ENCODE data around the gene KIZ.

Gene KIZ

GRCh38 chr20:21272679-21273078, 146.8 kb downstream of the KIZ start:
- Histone ChIP-seq H3K27ac (ENCODE audit: poor library complexity, severe bottlenecking) (no peak overlapping the region), H3K4me3 (ENCODE audit: severe bottlenecking) (no peak overlapping the region), H3K9me3 (ENCODE audit: severe bottlenecking) (no peaks in the 10 kb centered on the region), H3K4me1 (ENCODE audit: insufficient read depth, poor library complexity, severe bottlenecking) (no peaks in the 10 kb centered on the region), H3K36me3 (ENCODE audit: low read depth) (no peaks in the 10 kb centered on the region), H3K27me3 (ENCODE audit: insufficient read depth, poor library complexity, severe bottlenecking) (no peaks in the 10 kb centered on the region)
- no peak for TF ChIP-seq CTCF (IDR thresholded peaks at IDR 0.05; ENCODE audit: poor library complexity, severe bottlenecking)
- ATAC-seq (ENCODE audit: low read depth) (no peak), DNase-seq (ENCODE audit: low spot score) (no peak)

- TF ChIP-seq CTCF (IDR thresholded peaks at IDR 0.05; ENCODE audit: poor library complexity, severe bottlenecking): no peak
Observed at GRCh38 chr20:21273755-21274386, 148.0 kb downstream of the KIZ start.

GRCh38 chr20:21278829-21279228, 152.9 kb downstream of the KIZ start:
- Histone ChIP-seq H3K27me3 (ENCODE audit: insufficient read depth, poor library complexity, severe bottlenecking) (no peaks in the 10 kb centered on the region), H3K4me3 (ENCODE audit: severe bottlenecking) (no peak overlapping the region), H3K27ac (ENCODE audit: poor library complexity, severe bottlenecking) (no peak overlapping the region), H3K9me3 (ENCODE audit: severe bottlenecking) (no peaks in the 10 kb centered on the region), H3K36me3 (ENCODE audit: low read depth) (no peaks in the 10 kb centered on the region), H3K4me1 (ENCODE audit: insufficient read depth, poor library complexity, severe bottlenecking) (no peaks in the 10 kb centered on the region)
- ATAC-seq (ENCODE audit: low read depth) (no peak), DNase-seq (ENCODE audit: low spot score) (no peak)
- no peak for TF ChIP-seq CTCF (IDR thresholded peaks at IDR 0.05; ENCODE audit: poor library complexity, severe bottlenecking)

More at GRCh38 chr20:21273755-21274386, 148.0 kb downstream of the KIZ start:
- DNase-seq (ENCODE audit: low spot score) (no peak), ATAC-seq (ENCODE audit: low read depth) (no peak)
- Histone ChIP-seq H3K4me1 (ENCODE audit: insufficient read depth, poor library complexity, severe bottlenecking) (no peaks in the 10 kb centered on the region), H3K9me3 (ENCODE audit: severe bottlenecking) (no peaks in the 10 kb centered on the region), H3K27ac (ENCODE audit: poor library complexity, severe bottlenecking) (no peak overlapping the region), H3K36me3 (ENCODE audit: low read depth) (no peaks in the 10 kb centered on the region), H3K4me3 (ENCODE audit: severe bottlenecking) (no peak overlapping the region), H3K27me3 (ENCODE audit: insufficient read depth, poor library complexity, severe bottlenecking) (no peaks in the 10 kb centered on the region)

GRCh38 chr20:21279706-21280521, 154.0 kb downstream of the KIZ start:
- H3K27ac ChIP-seq (ENCODE audit: poor library complexity, severe bottlenecking): no peak overlapping the region
- H3K27me3 ChIP-seq (ENCODE audit: insufficient read depth, poor library complexity, severe bottlenecking): no peaks in the 10 kb centered on the region
- ATAC-seq (ENCODE audit: low read depth) (peak; percentile 12; the same call in 1 of the 3 replicates), DNase-seq (ENCODE audit: low spot score) (no peak)
- H3K36me3 ChIP-seq (ENCODE audit: low read depth): no peaks in the 10 kb centered on the region
- no peaks in the 10 kb centered on the region for H3K9me3 ChIP-seq (ENCODE audit: severe bottlenecking)
- TF ChIP-seq CTCF (IDR thresholded peaks at IDR 0.05; ENCODE audit: poor library complexity, severe bottlenecking): no peak
- no peaks in the 10 kb centered on the region for H3K4me1 ChIP-seq (ENCODE audit: insufficient read depth, poor library complexity, severe bottlenecking)
- H3K4me3 ChIP-seq (ENCODE audit: severe bottlenecking): no peak overlapping the region

Data from RWPE2 (cell line).